HG02610 (cell line): ENCODE data around the gene TMEM158.

Source experiments
- ATAC-seq: cut with Tn5 transposase; IDR thresholded peaks from one replicate; pipeline ENCODE4 v1.9.1; 2021; ENCODE audit warnings: mild to moderate bottlenecking, moderate library complexity; ENCODE audit not compliant: unreplicated experiment

The TMEM158 gene

DNA sequence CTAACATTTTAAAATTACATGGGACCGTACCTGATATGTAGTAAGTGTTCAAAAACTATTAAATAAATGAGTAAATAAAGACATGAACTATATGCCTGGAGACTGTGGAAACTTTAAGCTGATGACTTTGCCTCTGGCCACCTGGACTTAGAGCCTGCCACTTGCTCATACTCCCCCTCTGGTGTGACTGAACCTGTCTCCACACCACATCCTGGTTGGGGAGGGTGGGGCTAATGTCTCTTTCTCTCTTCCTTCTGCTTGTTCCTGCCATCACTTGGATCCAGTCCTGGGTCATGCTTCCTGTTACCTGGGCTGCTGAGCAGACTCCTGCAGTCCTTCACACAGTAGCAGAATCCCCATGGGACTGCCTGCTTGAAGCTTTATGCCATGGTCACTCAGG is 8.2 kb upstream of the TMEM158 start:
- no peak for ATAC-seq

DNA sequence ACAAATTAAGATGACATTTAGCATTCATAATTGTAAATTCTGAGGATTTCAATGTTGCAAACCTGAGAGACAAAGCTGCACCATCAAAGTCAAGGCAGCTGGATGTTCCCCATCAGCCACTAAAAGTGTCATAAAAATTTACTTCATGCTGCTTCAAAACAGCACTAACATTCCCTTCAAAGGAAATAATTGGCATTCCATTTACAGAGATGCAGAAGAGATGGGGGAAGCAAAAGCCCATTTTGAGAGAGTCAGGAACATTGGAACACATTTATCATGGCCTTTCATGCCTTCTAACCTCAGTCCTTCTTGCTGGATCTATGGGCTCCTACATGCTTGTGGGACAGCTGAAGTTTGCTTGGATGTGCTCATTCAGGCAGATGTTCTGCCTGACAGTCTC is 6.4 kb upstream of the TMEM158 start:
- no peak for ATAC-seq

DNA sequence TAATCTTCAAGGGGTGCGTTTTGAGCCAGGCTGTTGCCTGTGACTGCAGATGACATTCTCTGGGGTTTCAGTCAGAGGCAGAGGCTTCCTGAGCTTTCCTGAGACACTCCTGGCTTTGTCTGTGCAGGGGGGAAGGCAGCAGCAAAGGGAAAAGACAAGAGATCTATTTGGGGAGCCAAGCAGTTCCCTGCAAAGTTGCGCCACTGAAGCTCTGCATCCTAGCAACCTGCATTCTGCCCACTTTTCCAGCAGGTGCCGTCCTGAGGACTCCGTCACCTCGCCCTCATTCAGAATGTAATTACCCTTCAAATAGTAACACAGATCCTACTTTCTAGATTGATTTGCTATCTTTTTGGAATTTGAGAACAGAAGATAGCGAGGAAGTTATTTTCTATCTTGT is 1.9 kb upstream of the TMEM158 start:
- no peak for ATAC-seq

DNA sequence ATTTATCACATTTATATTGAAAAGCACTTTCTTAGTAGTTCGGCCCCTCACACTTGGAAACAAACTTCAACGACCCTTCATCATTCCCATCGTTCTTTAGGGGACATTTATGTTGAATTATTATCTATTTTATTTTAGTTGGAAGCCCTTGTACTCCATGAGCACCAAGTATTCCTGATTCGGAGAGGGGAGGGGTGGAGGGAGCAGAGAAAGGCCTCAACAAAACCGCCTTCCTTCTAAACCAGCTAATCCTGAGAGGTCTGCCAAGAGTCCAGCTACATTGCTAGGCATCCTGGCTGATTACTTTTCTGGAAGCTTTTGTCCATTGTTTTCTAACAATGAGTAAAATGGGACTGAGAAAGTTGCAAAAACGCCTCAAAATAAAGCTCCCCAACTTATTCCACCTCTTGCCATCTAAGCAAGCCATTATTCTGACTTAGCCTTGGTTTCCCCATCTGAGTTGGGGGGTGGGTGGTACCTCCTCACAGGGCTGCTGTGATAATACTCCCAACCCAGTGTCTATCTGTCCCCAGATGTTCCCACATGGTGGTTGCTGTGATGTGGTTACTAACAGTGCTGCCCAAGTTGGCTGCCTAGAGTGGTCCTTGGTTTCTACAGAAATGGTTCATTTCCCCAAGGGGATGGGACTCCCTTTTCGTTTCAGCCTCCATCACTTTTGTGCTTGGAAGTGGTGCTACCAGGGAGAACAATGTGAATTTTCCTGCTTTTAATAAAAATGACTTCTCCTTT is 1.2 kb upstream of the TMEM158 start:
- ATAC-seq: no peak

DNA sequence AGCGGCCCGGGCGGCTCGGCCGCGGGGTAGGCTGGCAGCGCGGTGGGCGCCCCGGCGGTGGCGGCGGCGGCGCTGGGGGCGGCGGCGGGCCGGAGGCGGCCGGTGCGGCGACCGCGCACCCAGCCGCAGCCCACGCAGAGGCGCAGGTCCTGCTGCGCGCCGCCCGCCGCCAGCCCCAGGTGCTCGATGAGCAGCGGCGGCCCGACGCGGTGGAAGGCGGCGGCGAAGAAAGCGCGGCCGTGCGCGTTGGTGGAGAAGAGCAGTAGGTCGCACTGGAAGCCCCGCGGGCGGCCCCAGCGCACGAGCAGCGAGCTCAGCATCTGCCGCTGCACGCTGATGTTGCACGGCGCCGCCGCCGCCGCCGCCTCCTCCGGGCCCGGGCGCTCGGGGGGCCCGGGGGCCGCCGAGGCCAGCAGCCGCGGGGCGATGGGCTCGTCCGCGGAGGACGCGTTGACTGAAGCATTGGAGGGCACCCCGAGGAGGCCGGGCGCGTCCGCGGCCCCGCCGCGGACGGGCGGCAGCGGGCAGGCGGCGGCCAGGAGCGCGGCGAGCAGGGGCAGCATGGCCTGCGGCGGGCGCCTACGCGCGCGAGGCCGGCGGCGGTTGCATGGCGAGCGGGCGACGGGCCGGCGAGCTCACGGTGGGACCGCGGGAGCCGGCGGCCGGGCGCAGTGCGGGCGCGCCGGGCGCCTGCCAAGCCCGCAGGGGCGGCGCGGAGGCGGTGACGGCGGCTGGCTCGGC is 452 bp downstream of the TMEM158 start:
- ATAC-seq: peak; percentile 30

DNA sequence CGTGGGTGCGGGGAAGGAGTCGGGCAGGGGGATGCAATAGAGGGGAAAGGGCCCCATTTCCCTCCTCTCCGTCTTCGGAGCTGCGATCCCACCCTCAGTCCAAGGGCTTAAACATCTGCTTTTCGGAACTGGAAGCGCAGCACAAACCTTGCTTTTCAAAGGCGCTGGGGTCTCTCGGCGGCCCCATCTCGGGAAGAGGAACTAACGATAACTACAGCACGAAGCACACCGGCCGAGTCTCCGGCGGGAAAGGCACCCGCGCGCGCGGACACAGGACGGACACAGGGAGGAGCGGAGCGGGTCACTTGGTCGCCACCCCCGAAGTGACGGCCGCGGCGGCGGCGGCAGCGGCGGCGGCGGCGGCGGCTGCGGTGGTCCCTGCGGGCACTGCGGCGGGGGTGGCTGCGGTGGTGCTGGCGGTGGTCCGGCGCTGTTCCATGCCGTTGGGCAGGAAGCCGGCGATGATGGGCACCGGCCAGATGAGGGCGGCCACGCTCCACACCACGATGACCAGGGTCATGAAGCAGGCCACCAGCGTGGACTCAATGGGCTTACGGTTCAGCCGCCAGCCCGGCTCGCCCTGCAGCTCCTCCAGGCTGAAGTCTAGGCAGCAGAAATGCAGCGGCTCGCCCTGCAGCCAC is 1.1 kb downstream of the TMEM158 start:
- peak; percentile 11 for ATAC-seq

DNA sequence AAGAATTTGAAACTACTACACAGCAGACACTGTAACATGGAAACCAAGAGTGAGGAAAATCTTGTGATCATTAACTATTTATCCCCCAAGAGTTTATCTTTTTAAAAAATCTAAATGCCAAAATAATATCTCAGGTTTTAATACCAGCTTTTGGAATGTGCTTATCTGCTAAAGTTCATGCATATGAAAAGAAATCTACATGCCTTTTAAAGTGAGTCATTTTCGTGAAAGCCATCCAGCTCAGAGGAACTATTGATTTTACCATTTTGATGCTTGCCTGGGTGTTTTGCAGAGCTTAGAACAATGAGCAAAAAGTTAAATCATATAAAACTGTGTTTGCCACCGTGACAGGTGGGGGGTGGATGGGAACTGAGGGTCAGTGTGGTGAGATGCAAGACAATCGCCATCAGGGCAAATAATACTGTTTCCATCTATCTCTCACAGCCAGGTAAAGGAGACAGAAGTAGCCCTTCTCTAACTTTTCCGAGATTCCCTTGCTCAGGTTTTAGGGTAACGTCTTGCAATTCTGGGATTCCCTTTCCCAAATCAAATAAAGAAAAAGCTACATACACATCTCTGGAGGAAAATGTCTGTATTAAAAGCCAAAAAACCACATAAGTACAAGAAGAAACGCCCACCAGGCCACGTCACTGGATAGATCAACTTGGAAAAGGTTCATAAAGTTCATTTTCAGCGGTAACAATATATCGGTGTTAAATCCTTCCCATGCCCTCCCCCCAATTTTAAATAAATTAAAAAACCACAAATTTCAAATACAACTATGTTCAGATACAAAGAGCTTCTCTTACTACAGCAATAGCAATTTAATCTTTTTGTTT is 2.0 kb downstream of the TMEM158 start:
- ATAC-seq: no peak

DNA sequence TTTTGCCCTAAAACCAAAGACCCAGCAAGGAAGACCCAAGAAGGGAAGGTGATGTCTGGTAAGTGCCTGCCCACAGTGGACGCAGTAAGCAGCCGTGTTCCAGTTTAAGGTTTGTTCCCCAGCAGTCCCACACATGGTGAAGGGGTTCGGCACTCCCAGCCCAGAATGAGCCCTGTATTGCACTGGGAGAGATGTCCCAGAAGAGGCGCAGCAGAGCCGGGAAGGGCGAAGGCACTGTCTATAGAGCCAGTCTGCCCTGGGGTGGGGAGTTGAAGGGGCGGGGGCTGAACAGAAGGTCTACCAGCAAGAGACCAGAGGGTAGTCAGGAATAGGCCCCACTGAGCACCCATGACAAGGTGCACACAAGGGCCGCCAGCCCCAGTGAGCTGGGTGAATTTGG is 6.4 kb downstream of the TMEM158 start:
- no peak for ATAC-seq

DNA sequence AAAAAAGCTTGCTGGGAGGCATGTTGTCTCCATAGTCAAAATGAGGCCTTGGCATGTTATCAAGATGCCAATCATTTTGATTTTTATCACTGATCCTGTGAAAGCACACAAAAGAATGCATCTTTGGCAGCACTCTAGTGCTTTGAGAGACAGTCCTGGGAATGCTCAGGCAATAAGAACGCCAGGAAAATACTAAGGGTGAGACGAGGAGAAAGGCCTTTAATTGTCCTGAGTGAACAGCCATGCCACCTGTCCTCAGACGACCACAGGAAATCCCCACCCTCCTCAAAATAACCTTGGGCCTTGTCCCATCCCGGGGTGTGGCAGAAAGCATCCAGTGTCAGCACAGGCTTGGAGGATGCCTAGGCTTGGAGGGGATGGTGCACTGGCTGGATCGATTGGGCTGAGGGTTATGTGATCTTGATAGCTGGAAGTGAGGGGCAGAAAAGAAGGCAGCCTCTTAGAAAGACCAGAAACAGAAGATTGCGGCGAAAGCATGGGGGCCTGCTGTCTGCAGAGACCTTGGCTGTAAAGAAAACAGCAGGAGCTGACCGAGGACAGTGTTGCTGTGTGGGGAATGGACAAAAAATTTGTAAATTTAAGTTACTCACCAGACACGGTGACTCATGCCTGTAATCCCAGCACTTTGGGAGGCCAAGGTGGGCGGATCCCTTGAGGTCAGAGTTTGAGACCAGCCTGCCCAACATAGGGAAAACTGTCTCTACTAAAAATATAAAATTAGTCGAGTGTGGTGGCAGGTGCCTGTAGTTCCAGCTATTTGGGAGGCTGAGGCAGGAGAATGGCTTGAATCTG is 7.3 kb downstream of the TMEM158 start:
- ATAC-seq: no peak

DNA sequence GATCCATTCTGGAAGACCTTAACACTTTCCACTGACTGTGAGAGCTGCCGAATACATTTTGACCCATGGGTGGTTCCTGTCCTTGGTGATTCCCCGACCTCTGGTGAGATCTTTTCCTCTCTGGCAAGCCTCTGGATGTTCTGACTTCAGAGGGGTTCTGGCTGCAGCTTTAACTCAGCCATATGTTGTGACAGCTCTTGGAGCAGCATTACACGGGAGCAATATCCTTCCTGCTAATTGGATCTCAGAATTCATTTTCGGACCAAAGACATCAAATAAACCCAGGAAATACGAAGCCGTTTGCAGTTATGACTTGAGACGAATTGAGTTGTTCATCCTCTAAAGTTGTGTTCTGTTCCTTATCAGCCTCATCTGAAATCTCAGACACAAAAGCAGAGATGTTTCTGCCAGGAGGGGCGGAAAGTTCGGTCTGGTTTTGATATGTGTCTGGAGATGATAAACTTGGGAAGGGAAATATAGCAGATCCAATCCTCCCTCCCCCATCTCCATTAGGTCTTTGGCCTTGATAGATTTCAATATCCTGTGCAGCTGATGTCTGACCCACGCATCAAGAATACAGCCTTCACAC is 10.0 kb downstream of the TMEM158 start:
- no peak for ATAC-seq

DNA sequence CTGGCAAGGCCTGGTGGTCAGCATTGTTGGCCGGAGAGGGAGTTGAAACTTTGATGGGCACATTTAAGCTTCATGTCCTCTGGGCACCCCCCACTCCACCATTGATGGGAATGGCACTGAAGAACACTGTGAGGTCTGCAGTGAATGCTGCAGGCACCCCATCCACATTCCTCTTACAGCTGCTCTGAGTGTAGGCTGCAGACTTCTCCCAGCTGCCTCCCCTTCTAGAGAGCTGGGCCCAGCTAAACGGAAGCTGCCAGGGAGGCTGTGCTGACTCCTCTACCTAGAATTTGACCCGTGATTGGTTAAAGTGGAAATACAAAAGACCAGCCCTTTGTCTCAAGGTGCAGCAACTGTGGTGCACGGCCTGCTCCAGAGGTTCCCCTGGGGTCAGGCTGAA is 10.6 kb downstream of the TMEM158 start:
- ATAC-seq: no peak

DNA sequence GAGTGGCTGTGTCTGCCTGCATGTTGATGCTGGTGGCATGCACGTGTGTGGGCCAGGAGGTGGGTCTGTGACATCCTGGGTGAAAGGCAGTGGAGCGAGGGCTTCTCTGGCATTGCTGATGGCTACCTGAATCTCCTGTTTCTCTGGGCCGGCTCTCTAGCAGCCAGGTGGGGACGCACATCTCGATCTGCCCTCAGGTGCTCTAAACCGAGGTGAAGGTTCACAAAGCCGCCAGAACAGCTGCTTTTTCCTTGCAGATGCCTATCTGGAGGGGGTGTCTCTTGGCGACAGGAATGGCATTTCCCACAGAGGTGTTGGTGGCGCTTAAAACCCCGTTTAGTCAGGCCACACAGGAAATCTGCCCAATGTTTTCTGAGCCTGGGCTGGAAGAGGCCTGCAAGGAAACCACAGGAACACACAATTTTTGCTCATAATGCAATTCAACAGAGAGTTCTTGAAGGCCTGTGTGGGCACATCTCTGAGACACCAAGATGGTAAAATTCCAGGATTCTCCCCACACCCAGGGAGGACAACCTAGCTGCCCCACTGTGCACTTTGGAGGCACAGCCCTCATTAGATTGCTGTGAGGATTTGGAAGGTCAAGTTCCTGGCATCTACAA is 11.9 kb downstream of the TMEM158 start:
- no peak for ATAC-seq

DNA sequence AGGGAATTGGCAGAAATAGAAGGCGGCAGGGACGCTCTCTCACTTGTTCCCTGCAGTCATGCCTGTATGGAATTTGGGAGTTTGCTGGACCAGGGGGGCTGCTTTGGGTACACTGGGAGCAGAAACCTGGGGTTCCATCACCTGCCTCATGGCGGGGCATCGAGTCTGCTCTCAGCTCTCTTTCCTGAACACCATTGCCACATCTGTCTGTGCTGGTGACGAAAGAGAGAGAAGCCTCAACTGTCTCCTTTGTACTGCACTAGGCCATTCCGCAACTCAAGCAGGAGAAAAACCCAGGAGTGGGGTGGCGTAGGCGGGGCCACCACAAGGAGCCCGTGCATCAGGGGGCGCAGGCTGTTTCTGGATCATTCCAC is 14.0 kb downstream of the TMEM158 start:
- no peak for ATAC-seq

DNA sequence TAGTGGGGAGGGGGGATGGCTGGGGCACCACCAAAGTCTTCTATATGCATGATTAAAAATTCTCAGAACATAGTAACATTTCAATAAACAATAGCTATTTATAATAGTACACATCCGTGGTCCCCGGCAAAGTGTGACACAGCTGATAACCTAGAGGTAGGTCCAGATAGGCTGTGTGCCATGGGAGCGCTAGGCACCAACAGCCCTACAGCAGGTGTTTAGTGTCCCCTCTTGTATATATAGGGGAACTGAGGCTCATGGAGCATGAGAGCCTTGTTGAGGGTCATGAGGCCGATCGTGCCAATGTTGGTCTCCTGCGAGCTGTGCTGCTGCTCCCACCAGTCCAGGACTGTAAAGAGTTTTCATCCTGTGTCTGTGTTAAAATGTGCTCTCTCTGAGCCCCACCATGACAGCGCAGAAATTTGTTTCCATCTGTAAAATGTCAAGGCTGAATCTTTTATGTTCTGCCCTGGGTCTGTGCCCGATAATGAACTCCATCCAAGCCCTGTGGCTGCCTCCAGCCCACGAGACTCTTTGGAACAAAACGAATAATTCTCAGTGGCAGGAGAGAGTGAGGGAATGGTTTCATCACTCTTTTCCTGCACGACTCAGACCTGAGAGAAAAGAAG is 14.5 kb downstream of the TMEM158 start:
- ATAC-seq: no peak

DNA sequence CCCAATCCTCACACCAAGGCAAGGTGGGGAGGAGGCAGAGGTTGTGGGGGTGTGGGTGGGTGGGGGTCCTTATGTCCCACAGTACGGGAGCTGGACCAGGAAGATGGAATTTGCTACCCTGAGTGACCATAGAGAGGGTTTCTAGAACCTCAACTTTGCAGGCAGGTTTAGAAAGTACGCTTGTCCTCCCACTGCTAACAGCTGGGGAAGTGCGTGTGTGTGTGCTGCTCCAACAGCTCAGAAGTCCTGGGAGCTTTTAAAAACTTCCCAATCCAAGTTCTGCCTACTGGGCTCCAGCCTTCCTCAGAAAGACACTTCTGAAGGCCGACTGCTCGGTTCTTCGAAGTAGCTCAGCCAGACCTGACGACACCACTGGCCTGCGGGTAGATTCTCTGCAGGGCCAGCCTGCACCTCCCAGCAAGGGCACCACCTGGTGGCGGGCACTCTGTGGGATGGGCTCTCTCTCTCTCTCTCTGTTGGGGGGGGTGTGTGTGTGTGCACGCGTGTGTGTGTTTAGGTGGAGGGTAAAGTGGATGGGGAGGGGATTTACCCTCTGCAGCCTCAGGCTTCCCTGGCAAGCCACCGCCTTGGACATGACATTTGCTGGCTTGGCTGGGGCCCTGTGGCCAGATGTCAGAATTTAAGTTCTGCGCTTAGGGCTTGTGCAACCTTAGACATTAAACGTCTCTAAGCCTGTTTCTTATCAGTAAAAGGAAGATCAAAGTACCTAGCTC is 15.6 kb downstream of the TMEM158 start:
- ATAC-seq: no peak

DNA sequence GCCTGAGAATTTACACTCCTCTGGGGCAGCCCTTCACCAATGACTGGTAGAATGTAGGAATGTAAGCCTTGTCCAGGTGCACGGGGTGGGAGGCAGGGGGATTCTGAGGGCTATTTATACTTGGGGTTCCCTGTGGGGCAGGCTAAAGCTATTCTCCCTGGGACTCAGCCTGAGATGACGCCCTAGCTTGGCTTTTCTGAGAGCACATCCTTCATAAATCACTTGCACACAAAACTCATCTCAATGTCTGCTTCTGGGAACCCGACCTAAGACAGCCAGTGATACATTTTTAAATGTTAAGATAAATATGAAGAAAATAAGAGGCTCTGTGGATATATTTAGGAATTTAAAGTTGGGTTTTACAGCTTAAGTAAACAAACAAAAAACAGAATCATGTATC is 16.6 kb downstream of the TMEM158 start:
- no peak for ATAC-seq

DNA sequence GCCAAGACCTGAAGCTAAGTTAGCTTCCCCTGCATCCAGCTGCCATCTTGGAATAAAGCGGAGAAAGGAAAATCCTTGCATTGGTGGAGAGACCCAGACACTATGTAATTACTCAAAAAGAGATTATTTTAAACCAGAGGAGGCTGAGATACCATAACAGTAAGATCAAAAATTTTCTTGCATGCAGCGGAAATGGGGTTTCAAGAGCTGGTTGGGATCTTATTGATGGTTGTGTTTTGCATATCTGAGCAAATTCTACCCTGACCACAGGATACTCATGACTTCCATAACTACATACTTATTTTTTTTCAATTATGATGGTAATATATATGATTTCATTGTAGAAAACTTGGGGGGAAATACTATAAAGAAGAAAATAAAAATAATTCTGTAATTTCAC is 17.5 kb downstream of the TMEM158 start:
- ATAC-seq: no peak

DNA sequence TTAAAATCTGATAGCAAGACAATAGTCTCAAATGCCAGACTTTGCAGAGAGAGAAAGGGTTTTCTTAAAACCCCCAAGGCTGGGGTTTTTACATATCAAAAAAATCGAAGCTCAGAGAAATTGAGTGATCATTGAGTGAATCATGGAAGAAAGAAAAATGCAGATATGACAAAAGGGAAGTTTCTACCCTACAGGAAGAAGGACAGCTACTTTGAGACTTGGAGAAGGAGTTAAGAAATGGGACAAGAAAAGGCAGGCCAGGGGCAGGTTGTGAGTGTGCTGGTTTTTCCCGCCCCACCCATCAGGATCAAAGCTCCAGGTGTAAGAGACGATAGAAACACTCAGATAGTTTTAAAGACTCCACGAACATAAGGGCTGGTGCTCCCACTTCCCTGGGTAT is 18.6 kb downstream of the TMEM158 start:
- no peak for ATAC-seq
